GM12878 (cell line): ENCODE data around the gene TTI1. TPM values are rescaled to one million over a fixed set of nuclear protein-coding genes. Genes with fewer than 3 reads are reported as not detected.

Experiments
- ATAC-seq: fragments of 200-7000 bp; cut with Tn5 transposase; 3 replicates; pipeline ENCODE4 v1.9.1; 2020; ENCODE audit warnings: mild to moderate bottlenecking, moderate library complexity
- BruUV-seq: library from RNA; stranded (reverse); fragments of 400-500 nt; replicated peaks from 2 replicates; lab custom pipeline; 2021; lab: Mats Ljungman, UMichigan
- CTCF ChIA-PET: fragments of 300-600 bp; sonication (Branson Sonifier 250); formaldehyde crosslinking; extraction: SDS; loops from one replicate; lab custom pipeline; 2021; ENCODE audit warnings: inconsistent platforms; lab: Yijun Ruan, JAX
- POLR2A ChIA-PET: fragments of 350-600 bp; formaldehyde crosslinking; extraction: SDS; loops from one replicate; lab custom pipeline; 2021; ENCODE audit warnings: inconsistent platforms; lab: Charles Lee
- RAD21 ChIA-PET: fragments of 300-600 bp; sonication (Branson Sonifier 250); formaldehyde crosslinking; loops from one replicate; lab custom pipeline; 2023; ENCODE audit warnings: antibody characterized with exemption; ENCODE audit not compliant: unreplicated experiment; lab: Charles Lee
- SMC1A ChIA-PET: fragments of 300-600 bp; sonication (Branson Sonifier 250); formaldehyde crosslinking; loops from one replicate; lab custom pipeline; 2023; ENCODE audit not compliant: unreplicated experiment, uncharacterized antibody; lab: Charles Lee
- DNase-seq: peaks from one replicate; pipeline ENCODE4 v3.0.0-alpha.2; 2011; ENCODE audit warnings: low read depth, low spot score
- FAIRE-seq: peaks from 3 replicates; lab custom pipeline; 2011; peaks lifted over from hg19 to GRCh38; lab: Jason Lieb, UNC
- H2AFZ ChIP-seq: 2 replicates; pipeline ENCODE4 v1.6.0; 2011; ENCODE audit warnings: low read depth, low read length, control low read depth; ENCODE audit not compliant: control insufficient read depth
- H3K27ac ChIP-seq: 2 replicates; pipeline ENCODE4 v1.5.1; 2011; ENCODE audit warnings: control low read depth; ENCODE audit not compliant: control insufficient read depth, insufficient read depth
- H3K27me3 ChIP-seq, 2 experiments: replicated peaks in 1 of 2; 2 replicates each; pipeline versions ENCODE4 v1.6.0 to v1.6.1; 2011; ENCODE audit warnings: low read length in 1 of 2; ENCODE audit not compliant: control insufficient read depth in 2 of 2, insufficient read depth in 2 of 2
- H3K36me3 ChIP-seq, 2 experiments: 2 replicates each; pipeline ENCODE4 v1.5.1; 2011; ENCODE audit warnings: low read length in 1 of 2; ENCODE audit not compliant: control insufficient read depth in 2 of 2, insufficient read depth in 2 of 2
- H3K4me1 ChIP-seq: 2 replicates; pipeline ENCODE4 v1.6.1; 2011; ENCODE audit warnings: mild to moderate bottlenecking, low read length, moderate library complexity, mixed read lengths; ENCODE audit not compliant: control insufficient read depth, insufficient read depth
- H3K4me2 ChIP-seq: 2 replicates; pipeline ENCODE4 v1.6.0; 2011; ENCODE audit warnings: control low read depth; ENCODE audit not compliant: control insufficient read depth, insufficient read depth
- H3K4me3 ChIP-seq: fragments of 200-600 bp; sonication (generic); 2 replicates; pipeline ENCODE4 v1.5.1; 2016
- H3K79me2 ChIP-seq: 2 replicates; pipeline ENCODE4 v1.6.0; 2011; ENCODE audit warnings: low read length; ENCODE audit not compliant: control insufficient read depth, insufficient read depth
- H3K9ac ChIP-seq: 2 replicates; pipeline ENCODE4 v1.8.0; 2011; ENCODE audit warnings: low read length, control low read depth, mixed read lengths; ENCODE audit not compliant: control insufficient read depth, insufficient read depth
- H3K9me3 ChIP-seq: replicated peaks from 3 replicates; pipeline ENCODE4 v1.5.1; 2011; ENCODE audit warnings: mild to moderate bottlenecking, low read length; ENCODE audit not compliant: control insufficient read depth, insufficient read depth
- H4K20me1 ChIP-seq: 2 replicates; pipeline ENCODE4 v1.6.0; 2011; ENCODE audit not compliant: control insufficient read depth, insufficient read depth
- ATF7 ChIP-seq: fragments of 450-650 bp; IDR thresholded peaks from 2 replicates; pipeline ENCODE4 v1.6.1; 2016; ENCODE audit warnings: low read depth, mild to moderate bottlenecking
- BCL11A ChIP-seq: IDR thresholded peaks from 2 replicates; pipeline ENCODE4 v1.6.1; 2011; ENCODE audit warnings: low read depth, low read length
- BMI1 ChIP-seq: fragments of 450-650 bp; IDR thresholded peaks from 2 replicates; pipeline ENCODE4 v1.6.1; 2016; ENCODE audit warnings: mild to moderate bottlenecking, moderate library complexity, borderline replicate concordance
- CBFB ChIP-seq: IDR thresholded peaks from 2 replicates; pipeline ENCODE4 v1.6.1; 2016; ENCODE audit warnings: antibody characterized with exemption, low read depth
- CEBPZ ChIP-seq: fragments of 150-350 bp; IDR thresholded peaks from 2 replicates; pipeline ENCODE4 v1.6.1; 2016; ENCODE audit warnings: low read depth, low read length
- CHD2 ChIP-seq: IDR thresholded peaks from 2 replicates; pipeline ENCODE4 v1.6.1; 2011; ENCODE audit warnings: low read depth, low read length, improper control_type of control experiment, borderline replicate concordance
- ELK1 ChIP-seq: IDR thresholded peaks from 2 replicates; pipeline ENCODE4 v1.6.1; 2012; ENCODE audit warnings: low read depth, low read length, improper control_type of control experiment
- EP300 ChIP-seq, 2 experiments: fragments of 150-350 bp in 1 of 2; IDR thresholded peaks; 2 replicates each; pipeline ENCODE4 v1.6.1; 2011 to 2012; ENCODE audit warnings: low read depth in 2 of 2, low read length in 2 of 2, borderline replicate concordance in 1 of 2, improper control_type of control experiment in 1 of 2, inconsistent platforms in 1 of 2; ENCODE audit not compliant: control insufficient read depth in 1 of 2
- ETV6 ChIP-seq, 2 experiments: fragments of 450-650 bp in 1 of 2; IDR thresholded peaks in 1 of 2; conservative IDR thresholded peaks in 1 of 2; 2 replicates each; pipeline ENCODE4 v1.6.1; 2014; ENCODE audit warnings: antibody characterized with exemption in 1 of 2, borderline replicate concordance in 1 of 2, low read depth in 1 of 2, mild to moderate bottlenecking in 1 of 2, moderate library complexity in 1 of 2
- HDAC2 ChIP-seq: fragments of 200-600 bp; sonication (generic); IDR thresholded peaks from 2 replicates; pipeline ENCODE4 v1.6.1; 2017
- MYB ChIP-seq: fragments of 150-350 bp; IDR thresholded peaks from 2 replicates; pipeline ENCODE4 v1.6.1; 2014; ENCODE audit warnings: mild to moderate bottlenecking, low read depth, low read length, borderline replicate concordance
- MYC ChIP-seq: IDR thresholded peaks from 2 replicates; pipeline ENCODE4 v1.6.1; 2011; ENCODE audit warnings: mild to moderate bottlenecking, low read length, moderate library complexity, inconsistent platforms; ENCODE audit not compliant: insufficient read depth, insufficient replicate concordance, insufficient read length, severe bottlenecking
- NR2C1 ChIP-seq: fragments of 450-650 bp; IDR thresholded peaks from 2 replicates; pipeline ENCODE4 v1.6.1; 2017; ENCODE audit warnings: antibody characterized with exemption, mild to moderate bottlenecking, moderate library complexity
- PML ChIP-seq: IDR thresholded peaks from 2 replicates; pipeline ENCODE4 v1.6.1; 2012; ENCODE audit warnings: low read length, inconsistent platforms
- SIX5 ChIP-seq: IDR thresholded peaks from 2 replicates; pipeline ENCODE4 v1.6.1; 2011; ENCODE audit warnings: mild to moderate bottlenecking, low read depth, low read length, moderate library complexity; ENCODE audit not compliant: severe bottlenecking
- SPI1 ChIP-seq: IDR thresholded peaks from 2 replicates; pipeline ENCODE4 v1.6.1; 2011; ENCODE audit warnings: low read depth, mild to moderate bottlenecking, low read length, moderate library complexity, borderline replicate concordance; ENCODE audit not compliant: insufficient read depth
- SREBF2 ChIP-seq: IDR thresholded peaks from 2 replicates; pipeline ENCODE4 v1.6.1; 2012; ENCODE audit warnings: mild to moderate bottlenecking, low read length
- ZNF24 ChIP-seq: fragments of 450-650 bp; IDR thresholded peaks from 2 replicates; pipeline ENCODE4 v1.6.1; 2017; ENCODE audit warnings: antibody characterized with exemption, mild to moderate bottlenecking
- WGBS: methylation state at CpG from one replicate; pipeline ENCODE4 v1.1.6; 2016; ENCODE audit warnings: low lambda C conversion rate; ENCODE audit not compliant: insufficient replicate concordance, insufficient coverage; ENCODE audit errors: missing lambda C conversion rate; 5-methylcytosine and 5-hydroxymethylcytosine counted together
- in situ Hi-C: fragments of 300-500 bp; cut with MboI; formaldehyde crosslinking; loops from 9 replicates; pipeline ENCODE4 v1.14.3; 2018; ENCODE audit warnings: mixed read lengths
- intact Hi-C: fragments of 100-400 bp; cut with micrococcal nuclease; formaldehyde crosslinking; loops from one replicate; pipeline ENCODE4 v1.14.2; 2022; ENCODE audit not compliant: unreplicated experiment
- polyA plus RNA-seq, 11 experiments: library from polyadenylated mRNA; depleted of rRNA in 4 of 11; unstranded in 6 of 11; stranded (reverse) in 5 of 11; fragments of >200 nt; fragmentation: Nextera tagmentation in 4 of 11; fragmentation: Illumina TruSeq in 1 of 11; extraction: Ambion mirVana in 4 of 11; extraction: Trizol in 1 of 11; gene quantifications; 1 replicate in 1 of 11; 2 replicates in 10 of 11; pipeline versions ENCODE4 v1.2.1 to v1.2.3, GENCODE V29; 2011 to 2016; ENCODE audit warnings: inconsistent platforms in 2 of 11, missing spikeins in 2 of 11, low read depth in 1 of 11
- total RNA-seq, 4 experiments: library from RNA; depleted of rRNA in 3 of 4; stranded (reverse); fragments of >200 nt in 3 of 4; fragmentation: Illumina TruSeq in 1 of 4; extraction: Trizol in 1 of 4; gene quantifications; 2 replicates each; pipeline versions ENCODE4 v1.2.1 to v1.2.3, GENCODE V29; 2013 to 2021

TTI1 gene
- total and polyA plus RNA-seq, 10 of the 15 experiments (the other 5 are each of a cell fraction or from before 2014, with no cell fraction given): 5.3 to 44.6 (median 24.9) TPM

- RAD21 ChIA-PET: interaction anchor here (0.7 to 6.1 kb wide), 27 partner anchors 8 to 147 kb away, joined by 3 to 88 read pairs (median 5); partner anchors contain the start of genes RPRD1B, TGM2 and TTI1
- no peak for TF ChIP-seq MYC
- no peak for TF ChIP-seq CBFB
- TF ChIP-seq EP300 (IDR thresholded peaks at IDR 0.05; ENCODE audit: borderline replicate concordance in 1 of 2, control insufficient read depth in 1 of 2, low read depth in 2 of 2, low read length in 2 of 2): no peak
- TF ChIP-seq MYB: no peak
- TF ChIP-seq ATF7: no peak
- TF ChIP-seq SPI1: no peak
- no peak for TF ChIP-seq BMI1
- no peak for TF ChIP-seq BCL11A
- no peak for TF ChIP-seq HDAC2
- no peak for TF ChIP-seq ETV6 (conservative IDR thresholded peaks at IDR 0.05 in 1 of 2, IDR thresholded peaks at IDR 0.05 in 1 of 2; ENCODE audit: borderline replicate concordance in 1 of 2, low read depth in 1 of 2)
- TF ChIP-seq CHD2: no peak
- TF ChIP-seq NR2C1: no peak
- TF ChIP-seq PML: no peak
- no peak for TF ChIP-seq CEBPZ
- TF ChIP-seq ELK1: no peak
- TF ChIP-seq SIX5: no peak
- TF ChIP-seq ZNF24: 0 out of 2 replicates have a peak, but pooled peaks have one; percentile 31
- TF ChIP-seq SREBF2: no peak
These were observed 40.2 kb upstream of the TTI1 start for GRCh38 chr20:38073307-38074071.

More at GRCh38 chr20:38073307-38074071, 40.2 kb upstream of the TTI1 start:
- Histone ChIP-seq H3K36me3 (peaks cover 16 to 22% of the 10 kb centered on the region in 2 experiments), H3K4me3 (no peak overlapping the region), H3K27me3 (no peaks in the 10 kb centered on the region), H3K79me2 (no peaks in the 10 kb centered on the region; the same call in none of the 2 replicates), H2AFZ (no peak overlapping the region), H3K4me1 (peaks cover 13% of the 10 kb centered on the region), H3K9me3 (no peaks in the 10 kb centered on the region; the same call in 1 of the 3 replicates), H3K27ac (no peak overlapping the region), H3K4me2 (no peak overlapping the region), H3K9ac (no peak overlapping the region), H4K20me1 (no peaks in the 10 kb centered on the region)
- DNase-seq: no peak
- FAIRE-seq: peak; percentile 61
- CTCF ChIA-PET: interaction anchor here (0.6 to 12.1 kb wide), 43 partner anchors 15 to 510 kb away, joined by 3 to 260 read pairs (median 4); partner anchors contain the start of genes TGM2 and TTI1
- 17% methylated on average over 5 of the region's 5 CpGs for WGBS
- POLR2A ChIA-PET: interaction anchor here (0.7 to 1.3 kb wide), 7 partner anchors 8 to 93 kb away, joined by 3 to 7 read pairs (median 3); no protein-coding TSS in a partner anchor
- ATAC-seq: peak; percentile 92
- in situ Hi-C loops: loop anchor here (25.0 kb wide), 1 partner anchor 89 kb away; the partner anchor contains the start of gene TGM2
- BruUV-seq: no TSS peak
- SMC1A ChIA-PET: interaction anchor here (0.7 to 12.3 kb wide), 27 partner anchors 9 to 267 kb away, joined by 3 to 166 read pairs (median 6); partner anchors contain the start of gene TGM2
- intact Hi-C loops: loop anchor here (1.0 kb wide), 2 partner anchors 92 to 148 kb away; partner anchors contain the start of gene TGM2
